A549 (cell line): ENCODE data around the gene MMP24. TPM values are rescaled to one million over a fixed set of nuclear protein-coding genes. Genes with fewer than 3 reads are reported as not detected.
A peak's percentile ranks its signal among the peaks of the same experiment; 100 is the strongest.
"Not testable (repeated sequence)": the region's sequence is repeated elsewhere in the genome, so short reads cannot be mapped to it uniquely, and the experiment has no call there.

Experiments used
- ATAC-seq, 2 experiments: fragments of 200-7000 bp in 1 of 2; fragments of >200 bp in 1 of 2; cut with Nextera tagmentation in 1 of 2; cut with Tn5 transposase in 1 of 2; 3 replicates each; pipeline versions ENCODE4 v1.8.0 to v1.9.1; 2018 to 2020; ENCODE audit warnings: mild to moderate bottlenecking in 1 of 2, moderate library complexity in 1 of 2
- CTCF ChIA-PET: fragments of 300-600 bp; sonication (Branson Sonifier 250); formaldehyde crosslinking; extraction: SDS; loops from one replicate; lab custom pipeline; 2021; ENCODE audit warnings: antibody characterized with exemption, inconsistent platforms; lab: Yijun Ruan, JAX
- POLR2A ChIA-PET: fragments of 350-600 bp; formaldehyde crosslinking; extraction: SDS; loops from one replicate; lab custom pipeline; 2021; ENCODE audit warnings: antibody characterized with exemption, inconsistent platforms; lab: Yijun Ruan, JAX
- DNase-seq, 2 experiments: peaks; one replicate each; pipeline versions ENCODE4 v3.0.0 to v3.0.0-alpha.2; 2011 to 2016; ENCODE audit warnings: low read depth in 1 of 2, low spot score in 1 of 2
- FAIRE-seq: peaks from 2 replicates; lab custom pipeline; 2011; peaks lifted over from hg19 to GRCh38; lab: Jason Lieb, UNC
- H3K27ac ChIP-seq, 2 experiments: fragments of >200 bp; sonication (Bioruptor Twin); formaldehyde crosslinking; 3 replicates each; pipeline ENCODE4 v1.5.1; 2016 to 2017
- H3K4me1 ChIP-seq: fragments of >200 bp; sonication (Bioruptor Twin); formaldehyde crosslinking; 3 replicates; pipeline ENCODE4 v1.6.1; 2016
- H3K4me2 ChIP-seq: fragments of >200 bp; sonication (Bioruptor Twin); formaldehyde crosslinking; 3 replicates; pipeline ENCODE4 v1.6.1; 2016
- H3K4me3 ChIP-seq: fragments of >200 bp; sonication (Bioruptor Twin); formaldehyde crosslinking; 3 replicates; pipeline ENCODE4 v1.5.1; 2016
- H3K9me3 ChIP-seq: fragments of >200 bp; sonication (Bioruptor Twin); formaldehyde crosslinking; 3 replicates; pipeline ENCODE4 v1.6.1; 2016
- ATOH8 ChIP-seq: fragments of 250-450 bp; sonication (Bioruptor Pico); IDR thresholded peaks from 2 replicates; pipeline ENCODE4 v1.5.0; 2020; ENCODE audit warnings: low read depth, mild to moderate bottlenecking, moderate library complexity
- CEBPB ChIP-seq, 2 experiments: fragments of >200 bp in 1 of 2; sonication (Bioruptor Twin) in 1 of 2; formaldehyde crosslinking in 1 of 2; IDR thresholded peaks; 2 replicates each; pipeline ENCODE4 v1.6.1; 2012 to 2016
- CHD4 ChIP-seq: fragments of 200-600 bp; sonication (generic); IDR thresholded peaks from 2 replicates; pipeline ENCODE4 v1.6.1; 2016; ENCODE audit warnings: antibody characterized with exemption, mild to moderate bottlenecking, borderline replicate concordance
- EP300 ChIP-seq, 2 experiments: fragments of >200 bp; sonication (Bioruptor Twin); formaldehyde crosslinking; IDR thresholded peaks; 2 replicates in 1 of 2; 3 replicates in 1 of 2; pipeline ENCODE4 v1.6.1; 2016 to 2017
- ESRRA ChIP-seq: fragments of 150-350 bp; IDR thresholded peaks from 2 replicates; pipeline ENCODE4 v1.6.1; 2014; ENCODE audit warnings: mild to moderate bottlenecking, low read length, borderline replicate concordance
- FOSL2 ChIP-seq, 2 experiments: fragments of 450-650 bp in 1 of 2; fragments of >200 bp in 1 of 2; sonication (Bioruptor Twin) in 1 of 2; formaldehyde crosslinking; IDR thresholded peaks; 2 replicates each; pipeline versions ENCODE4 v1.5.0 to v1.6.1; 2016 to 2020; ENCODE audit warnings: mild to moderate bottlenecking in 1 of 2, moderate library complexity in 1 of 2
- GATA3 ChIP-seq: IDR thresholded peaks from 2 replicates; pipeline ENCODE4 v1.6.1; 2012; ENCODE audit warnings: borderline replicate concordance
- HES2 ChIP-seq: fragments of >200 bp; sonication (Bioruptor Twin); formaldehyde crosslinking; IDR thresholded peaks from 2 replicates; pipeline ENCODE4 v1.6.1; 2016
- HEYL ChIP-seq: fragments of 250-450 bp; sonication (Bioruptor Pico); IDR thresholded peaks from 2 replicates; pipeline ENCODE4 v1.8.0; 2021; ENCODE audit warnings: mild to moderate bottlenecking, moderate library complexity
- HOXB13 ChIP-seq: fragments of 250-450 bp; sonication (Bioruptor Pico); IDR thresholded peaks from 2 replicates; pipeline ENCODE4 v1.5.0; 2020; ENCODE audit warnings: low read depth, mild to moderate bottlenecking, moderate library complexity
- JUNB ChIP-seq: fragments of >200 bp; sonication (Bioruptor Twin); formaldehyde crosslinking; IDR thresholded peaks from 2 replicates; pipeline ENCODE4 v1.6.1; 2016
- MAFK ChIP-seq: fragments of 450-650 bp; IDR thresholded peaks from 2 replicates; pipeline ENCODE4 v1.6.1; 2014; ENCODE audit not compliant: partially characterized antibody
- NFE2L2 ChIP-seq: fragments of 150-350 bp; conservative IDR thresholded peaks from 2 replicates; pipeline ENCODE4 v1.6.1; 2014; ENCODE audit warnings: low read length
- NPAS2 ChIP-seq: fragments of 250-450 bp; sonication (Bioruptor Pico); IDR thresholded peaks from 2 replicates; pipeline ENCODE4 v1.8.0; 2022; ENCODE audit warnings: mild to moderate bottlenecking, moderate library complexity, borderline replicate concordance
- PHF8 ChIP-seq: fragments of 200-600 bp; sonication (generic); IDR thresholded peaks from 2 replicates; pipeline ENCODE4 v1.6.1; 2016; ENCODE audit warnings: low read depth, mild to moderate bottlenecking, antibody characterized with exemption, moderate library complexity, borderline replicate concordance
- POLR2AphosphoS2 ChIP-seq: conservative IDR thresholded peaks from 2 replicates; pipeline ENCODE4 v1.6.1; 2012; ENCODE audit warnings: low read length, improper control_type of control experiment, inconsistent platforms
- RAD21 ChIP-seq, 2 experiments: fragments of >200 bp in 1 of 2; sonication (Bioruptor Twin) in 1 of 2; formaldehyde crosslinking in 1 of 2; IDR thresholded peaks in 1 of 2; conservative IDR thresholded peaks in 1 of 2; 2 replicates in 1 of 2; 3 replicates in 1 of 2; pipeline ENCODE4 v1.6.1; 2012 to 2018; ENCODE audit warnings: inconsistent platforms in 1 of 2
- RARB ChIP-seq: fragments of 250-450 bp; sonication (Bioruptor Pico); IDR thresholded peaks from 2 replicates; pipeline ENCODE4 v1.8.0; 2021; ENCODE audit warnings: mild to moderate bottlenecking, moderate library complexity
- RFX5 ChIP-seq: fragments of 450-650 bp; IDR thresholded peaks from 2 replicates; pipeline ENCODE4 v1.7.1; 2014; ENCODE audit warnings: antibody characterized with exemption, mild to moderate bottlenecking, moderate library complexity
- SREBF2 ChIP-seq: fragments of 450-650 bp; IDR thresholded peaks from 2 replicates; pipeline ENCODE4 v1.6.1; 2014; ENCODE audit warnings: mild to moderate bottlenecking, moderate library complexity
- TP53 ChIP-seq: fragments of 250-450 bp; sonication (Bioruptor Pico); IDR thresholded peaks from 2 replicates; pipeline ENCODE4 v1.5.0; 2021; ENCODE audit warnings: mild to moderate bottlenecking, moderate library complexity
- ZC3H11A ChIP-seq: fragments of 450-650 bp; IDR thresholded peaks from 2 replicates; pipeline ENCODE4 v1.6.1; 2014; ENCODE audit warnings: antibody characterized with exemption, mild to moderate bottlenecking
- ZSCAN20 ChIP-seq: fragments of 250-450 bp; sonication (Bioruptor Pico); IDR thresholded peaks from 2 replicates; pipeline ENCODE4 v1.8.0; 2022; ENCODE audit warnings: mild to moderate bottlenecking, moderate library complexity
- whole genome bisulfite sequencing: methylation state at CpG from one replicate; pipeline ENCODE4 v1.1.6; 2017; ENCODE audit errors: missing lambda C conversion rate; 5-methylcytosine and 5-hydroxymethylcytosine counted together
- polyA plus RNA-seq, 4 experiments: library from polyadenylated mRNA; depleted of rRNA in 3 of 4; stranded (reverse); fragments of >200 nt; fragmentation: RNase III in 1 of 4; extraction: RNeasy Plus Mini Kit Qiagen cat#74134 plus additional on column Dnase treatment in 1 of 4; gene quantifications; 2 replicates in 3 of 4; 3 replicates in 1 of 4; pipeline ENCODE4 v1.2.3, GENCODE V29; 2011 to 2017

The MMP24 gene
- polyA plus RNA-seq, 2 of the 4 experiments (the other 2 are of a cell fraction), result 21.3 to 33.3 TPM

GRCh38 chr20:35199740-35200139 is 26.8 kb upstream of the MMP24 start:
- DNase-seq, result no peak

GRCh38 chr20:35200267-35200666 is 26.2 kb upstream of the MMP24 start:
- POLR2A ChIA-PET, result interaction anchor here (0.7 kb wide), 1 partner anchor 65 kb away, joined by 3 read pairs; no protein-coding TSS in a partner anchor

More at GRCh38 chr20:35199740-35200139, 26.8 kb upstream of the MMP24 start:
- peak overlapping the region; percentile 30 for H3K4me2 ChIP-seq
- TF ChIP-seq HES2 (no peak), FOSL2 (IDR thresholded peaks at IDR 0.05) (no peak), FOSL2 (CRISPR knock-in tag; IDR thresholded peaks at IDR 0.05) (peak; percentile 12; the same call in 1 of the 2 replicates), MAFK (peak; percentile 60)
- TF ChIP-seq, all 56 proteins: peak for 2
- Histone ChIP-seq H3K9me3 (peaks cover 53% of the 10 kb centered on the region), H3K4me3 (no peak overlapping the region), H3K27ac (peak overlapping the region; percentile 16 to 28; a peak in 2 of 6 replicates), H3K4me1 (peaks cover 6% of the 10 kb centered on the region; the same call in 1 of the 3 replicates)
- ChIA-PET POLR2A (interaction anchor here (0.7 kb wide), 1 partner anchor 65 kb away, joined by 3 read pairs; no protein-coding TSS in a partner anchor), CTCF (no interaction called here)
- no peak for ATAC-seq
- FAIRE-seq, result no peak

GRCh38 chr20:35201467-35201866 is 25.0 kb upstream of the MMP24 start:
- CTCF ChIA-PET, result interaction anchor here (1.0 kb wide), 1 partner anchor 105 kb away, joined by 4 read pairs; no protein-coding TSS in a partner anchor
- H3K4me2 ChIP-seq, POLR2A ChIA-PET, FAIRE-seq, H3K4me1 ChIP-seq, ATAC-seq, DNase-seq, H3K4me3 ChIP-seq, H3K27ac ChIP-seq: not testable (repeated sequence)
- H3K9me3 ChIP-seq, result peaks cover 38% of the 10 kb centered on the region
- WGBS, result 95% methylated on average over 5 of the region's 5 CpGs

More at GRCh38 chr20:35200267-35200666, 26.2 kb upstream of the MMP24 start:
- Histone ChIP-seq H3K4me1 (peaks cover 6% of the 10 kb centered on the region; the same call in 1 of the 3 replicates), H3K9me3 (peaks cover 50% of the 10 kb centered on the region), H3K4me3 (no peak overlapping the region), H3K27ac (peak overlapping the region; percentile 16 to 59; a peak in 2 of 6 replicates), H3K4me2 (peak overlapping the region; percentile 30)
- ATAC-seq (no peak), DNase-seq (no peak), FAIRE-seq (no peak)
- WGBS, result 16% methylated on average over 1 of the region's 1 CpG
- TF ChIP-seq CEBPB (IDR thresholded peaks at IDR 0.05), result peak in 1 of 2 experiments; percentile 6; a peak in 1 of 4 replicates
- peak; percentile 46; the same call in 1 of the 2 replicates for TF ChIP-seq JUNB
- TF ChIP-seq RFX5, result no peak
- no peak for TF ChIP-seq FOSL2 (IDR thresholded peaks at IDR 0.05)
- TF ChIP-seq FOSL2 (CRISPR knock-in tag; IDR thresholded peaks at IDR 0.05), result peak; percentile 58; the same call in 1 of the 2 replicates
- CTCF ChIA-PET, result no interaction called here

- H3K4me1 ChIP-seq, result peaks cover 17% of the 10 kb centered on the region
- DNase-seq, result no peak
- TF ChIP-seq TP53 (CRISPR knock-in tag), result no peak
- TF ChIP-seq, all 56 proteins: peak for 0
- ChIA-PET POLR2A (no interaction called here), CTCF (interaction anchor here (2.6 to 6.7 kb wide), 6 partner anchors 10 to 112 kb away, joined by 16 to 111 read pairs (median 51); partner anchors contain the start of genes EDEM2 and TRPC4AP)
- H3K4me3 ChIP-seq, result no peak overlapping the region
- H3K4me2 ChIP-seq, result no peak overlapping the region
- peak overlapping the region in 1 of 2 experiments; percentile 75; a peak in 1 of 6 replicates for H3K27ac ChIP-seq
- ATAC-seq, result no peak
- H3K9me3 ChIP-seq, result 0 out of 3 replicates have a peak, but pooled peaks cover 5% of the 10 kb centered on the region
- peak; percentile 39 for FAIRE-seq
- 94% methylated on average over 1 of the region's 1 CpG for WGBS
Observed at GRCh38 chr20:35206802-35207201, 19.7 kb upstream of the MMP24 start.

- WGBS, result 8% methylated on average over 8 of the region's 8 CpGs
- ATAC-seq, result peak; percentile 95 to 96
- peak; percentile 53 to 91 for DNase-seq
- POLR2A ChIA-PET, result interaction anchor here (0.6 to 1.0 kb wide), 3 partner anchors 55 to 116 kb away, joined by 3 read pairs; no protein-coding TSS in a partner anchor
- H3K4me2 ChIP-seq, result peak overlapping the region; percentile 74
- peak overlapping the region; percentile 75 to 91 for H3K27ac ChIP-seq
- 0 out of 3 replicates have a peak, but pooled peaks cover under 1% of the 10 kb centered on the region for H3K9me3 ChIP-seq
- FAIRE-seq, result peak; percentile 80
- no peak overlapping the region for H3K4me3 ChIP-seq
- peaks cover 29% of the 10 kb centered on the region for H3K4me1 ChIP-seq
- CTCF ChIA-PET, result interaction anchor here (0.6 to 6.7 kb wide), 50 partner anchors 9 to 579 kb away, joined by 3 to 111 read pairs (median 5); partner anchors contain the start of genes EDEM2 and TRPC4AP
- TF ChIP-seq PHF8 (no peak), NPAS2 (CRISPR knock-in tag) (no peak), GATA3 (peak; percentile 13; the same call in 1 of the 2 replicates), JUNB (no peak), RAD21 (conservative IDR thresholded peaks at IDR 0.05 in 1 of 2, IDR thresholded peaks at IDR 0.05 in 1 of 2) (peak; percentile 93 to 98), EP300 (IDR thresholded peaks at IDR 0.05) (no peak; a peak in 1 of 5 replicates), SREBF2 (no peak), RFX5 (no peak), HES2 (no peak), ZSCAN20 (no peak), ZC3H11A (no peak), HEYL (CRISPR knock-in tag) (no peak), HOXB13 (CRISPR knock-in tag) (no peak), CEBPB (IDR thresholded peaks at IDR 0.05) (no peak), ESRRA (no peak), NFE2L2 (no peak), POLR2AphosphoS2 (no peak), ATOH8 (no peak), RARB (CRISPR knock-in tag) (no peak), CHD4 (no peak)
Observed at GRCh38 chr20:35207950-35208611, 18.4 kb upstream of the MMP24 start.
